GM23338 (cell line): ENCODE results near the gene NRCAM. TPM values are rescaled to one million over a fixed set of nuclear protein-coding genes. Genes with fewer than 3 reads are reported as not detected.

ENCODE experiments used
- ATAC-seq: fragments of 200-7000 bp; cut with Tn5 transposase; 3 replicates; pipeline ENCODE4 v1.9.1; 2020
- DNase-seq: peaks from one replicate; pipeline ENCODE4 v3.0.0-alpha.2; 2015; ENCODE audit warnings: low spot score
- H2AFZ ChIP-seq: fragments of 200-600 bp; sonication (generic); 2 replicates; pipeline ENCODE4 v1.8.0; 2016; ENCODE audit warnings: antibody characterized with exemption, mild to moderate bottlenecking, moderate library complexity
- H3F3A ChIP-seq: fragments of 200-600 bp; sonication (generic); replicated peaks from 2 replicates; pipeline ENCODE4 v1.8.0; 2017; ENCODE audit warnings: antibody characterized with exemption, mixed run types, low read depth
- H3K27ac ChIP-seq: fragments of 200-600 bp; sonication (generic); 2 replicates; pipeline ENCODE4 v1.6.1; 2016; ENCODE audit warnings: low read depth
- H3K27me3 ChIP-seq: fragments of 200-600 bp; sonication (generic); 2 replicates; pipeline ENCODE4 v1.8.0; 2016; ENCODE audit warnings: mild to moderate bottlenecking, mixed run types, moderate library complexity; ENCODE audit not compliant: insufficient read depth
- H3K36me3 ChIP-seq: fragments of 200-600 bp; sonication (generic); 2 replicates; pipeline ENCODE4 v1.8.0; 2016; ENCODE audit warnings: mild to moderate bottlenecking; ENCODE audit not compliant: insufficient read depth
- H3K4me1 ChIP-seq: fragments of 200-600 bp; sonication (generic); 2 replicates; pipeline ENCODE4 v1.8.0; 2016; ENCODE audit warnings: mild to moderate bottlenecking, moderate library complexity; ENCODE audit not compliant: insufficient read depth
- H3K4me2 ChIP-seq: fragments of 200-600 bp; sonication (generic); 2 replicates; pipeline ENCODE4 v1.7.1; 2017; ENCODE audit warnings: mixed run types
- H3K4me3 ChIP-seq: fragments of 200-600 bp; sonication (generic); 2 replicates; pipeline ENCODE4 v1.6.1; 2016; ENCODE audit warnings: mixed run types
- H3K79me2 ChIP-seq: fragments of 200-600 bp; sonication (generic); replicated peaks from 2 replicates; pipeline ENCODE4 v1.8.0; 2017; ENCODE audit warnings: mild to moderate bottlenecking; ENCODE audit not compliant: insufficient read depth
- H3K9me2 ChIP-seq: fragments of 200-600 bp; sonication (generic); 2 replicates; pipeline ENCODE4 v1.8.0; 2017; ENCODE audit not compliant: insufficient read depth
- H4K20me1 ChIP-seq: fragments of 200-600 bp; sonication (generic); replicated peaks from 2 replicates; pipeline ENCODE4 v1.8.0; 2017; ENCODE audit warnings: mild to moderate bottlenecking; ENCODE audit not compliant: insufficient read depth
- H3K27ac Mint-ChIP-seq: 2 replicates; pipeline ENCODE4 v1.8.0; 2020; ENCODE audit warnings: inconsistent platforms, mild to moderate bottlenecking, moderate library complexity, mixed read lengths
- H3K27me3 Mint-ChIP-seq: 3 replicates; pipeline ENCODE4 v1.8.0; 2022; ENCODE audit warnings: low read depth, mild to moderate bottlenecking, moderate library complexity, mixed read lengths, inconsistent platforms; ENCODE audit not compliant: insufficient read depth, poor library complexity
- H3K36me3 Mint-ChIP-seq: 3 replicates; pipeline ENCODE4 v1.8.0; 2021; ENCODE audit warnings: low read depth, mild to moderate bottlenecking, inconsistent platforms, moderate library complexity, mixed read lengths
- H3K4me1 Mint-ChIP-seq: 3 replicates; pipeline ENCODE4 v1.8.0; 2020; ENCODE audit warnings: mild to moderate bottlenecking, inconsistent platforms, mixed read lengths
- H3K4me3 Mint-ChIP-seq: 3 replicates; pipeline ENCODE4 v1.8.0; 2021; ENCODE audit warnings: moderate library complexity, mild to moderate bottlenecking, inconsistent platforms, mixed read lengths
- H3K9me3 Mint-ChIP-seq: 3 replicates; pipeline ENCODE4 v1.8.0; 2020; ENCODE audit warnings: moderate library complexity, mild to moderate bottlenecking, inconsistent platforms, mixed read lengths
- JUNB ChIP-seq: IDR thresholded peaks from one replicate; pipeline ENCODE4 v1.6.1; 2016; ENCODE audit warnings: antibody characterized with exemption; ENCODE audit not compliant: unreplicated experiment
- ZNF114 ChIP-seq: fragments of 250-450 bp; sonication (Bioruptor Pico); IDR thresholded peaks from 2 replicates; pipeline ENCODE4 v1.5.0; 2020; ENCODE audit warnings: mild to moderate bottlenecking, moderate library complexity
- ZNF331 ChIP-seq: fragments of 250-450 bp; sonication (Bioruptor Pico); IDR thresholded peaks from 2 replicates; pipeline ENCODE4 v1.5.0; 2020; ENCODE audit warnings: low read depth, mild to moderate bottlenecking, moderate library complexity
- polyA plus RNA-seq: library from polyadenylated mRNA; unstranded; fragments of >200 nt; fragmentation: Nextera tagmentation; extraction: Ambion mirVana; gene quantifications from 2 replicates; pipeline ENCODE4 v1.2.1, GENCODE V29; 2016
- total RNA-seq: library from RNA; depleted of rRNA; stranded (reverse); fragments of >200 nt; shearing (Covaris generic); gene quantifications from 2 replicates; pipeline ENCODE4 v1.2.3, GENCODE V29; 2014
- TF ChIP-seq, protein P1 (sequence below): fragments of 250-450 bp; sonication (Bioruptor Pico); IDR thresholded peaks from 2 replicates; pipeline ENCODE4 v1.5.0; 2020; ENCODE audit warnings: mild to moderate bottlenecking, moderate library complexity
- TF ChIP-seq, protein P2 (sequence below), 2 experiments: fragments of 200-600 bp in 1 of 2; sonication (generic) in 1 of 2; conservative IDR thresholded peaks; 2 replicates each; pipeline versions ENCODE4 v1.5.1 to v1.6.1; 2016 to 2017; ENCODE audit warnings: antibody characterized with exemption in 2 of 2, low read depth in 2 of 2, mild to moderate bottlenecking in 2 of 2, moderate library complexity in 1 of 2
- TF ChIP-seq, protein P3 (sequence below): IDR thresholded peaks from 2 replicates; pipeline ENCODE4 v1.6.1; 2016; ENCODE audit warnings: antibody characterized with exemption

NRCAM gene
- total and polyA plus RNA-seq, 2 experiments from 2014 or later: 2.5 to 6.8 TPM

GRCh38 chr7:108459922-108460551, 3.8 kb upstream of the NRCAM start:
- no peaks in the 10 kb centered on the region; the same call in 2 of the 3 replicates for H3K36me3 Mint-ChIP-seq
- H3K4me3 Mint-ChIP-seq: no peak overlapping the region
- Histone ChIP-seq H3K27me3 (peaks cover 35% of the 10 kb centered on the region), H3K4me2 (no peak overlapping the region), H3K4me1 (peaks cover 5% of the 10 kb centered on the region; the same call in 1 of the 2 replicates), H3K27ac (no peak overlapping the region), H4K20me1 (no peaks in the 10 kb centered on the region), H3K9me2 (no peaks in the 10 kb centered on the region), H3K79me2 (no peaks in the 10 kb centered on the region), H3K36me3 (no peaks in the 10 kb centered on the region), H3F3A (0 out of 2 replicates have a peak, but pooled peaks cover 2% of the 10 kb centered on the region), H2AFZ (no peak overlapping the region), H3K4me3 (no peak overlapping the region)
- TF ChIP-seq JUNB: no peak
- TF ChIP-seq ZNF331: no peak
- TF ChIP-seq, protein P1, sequence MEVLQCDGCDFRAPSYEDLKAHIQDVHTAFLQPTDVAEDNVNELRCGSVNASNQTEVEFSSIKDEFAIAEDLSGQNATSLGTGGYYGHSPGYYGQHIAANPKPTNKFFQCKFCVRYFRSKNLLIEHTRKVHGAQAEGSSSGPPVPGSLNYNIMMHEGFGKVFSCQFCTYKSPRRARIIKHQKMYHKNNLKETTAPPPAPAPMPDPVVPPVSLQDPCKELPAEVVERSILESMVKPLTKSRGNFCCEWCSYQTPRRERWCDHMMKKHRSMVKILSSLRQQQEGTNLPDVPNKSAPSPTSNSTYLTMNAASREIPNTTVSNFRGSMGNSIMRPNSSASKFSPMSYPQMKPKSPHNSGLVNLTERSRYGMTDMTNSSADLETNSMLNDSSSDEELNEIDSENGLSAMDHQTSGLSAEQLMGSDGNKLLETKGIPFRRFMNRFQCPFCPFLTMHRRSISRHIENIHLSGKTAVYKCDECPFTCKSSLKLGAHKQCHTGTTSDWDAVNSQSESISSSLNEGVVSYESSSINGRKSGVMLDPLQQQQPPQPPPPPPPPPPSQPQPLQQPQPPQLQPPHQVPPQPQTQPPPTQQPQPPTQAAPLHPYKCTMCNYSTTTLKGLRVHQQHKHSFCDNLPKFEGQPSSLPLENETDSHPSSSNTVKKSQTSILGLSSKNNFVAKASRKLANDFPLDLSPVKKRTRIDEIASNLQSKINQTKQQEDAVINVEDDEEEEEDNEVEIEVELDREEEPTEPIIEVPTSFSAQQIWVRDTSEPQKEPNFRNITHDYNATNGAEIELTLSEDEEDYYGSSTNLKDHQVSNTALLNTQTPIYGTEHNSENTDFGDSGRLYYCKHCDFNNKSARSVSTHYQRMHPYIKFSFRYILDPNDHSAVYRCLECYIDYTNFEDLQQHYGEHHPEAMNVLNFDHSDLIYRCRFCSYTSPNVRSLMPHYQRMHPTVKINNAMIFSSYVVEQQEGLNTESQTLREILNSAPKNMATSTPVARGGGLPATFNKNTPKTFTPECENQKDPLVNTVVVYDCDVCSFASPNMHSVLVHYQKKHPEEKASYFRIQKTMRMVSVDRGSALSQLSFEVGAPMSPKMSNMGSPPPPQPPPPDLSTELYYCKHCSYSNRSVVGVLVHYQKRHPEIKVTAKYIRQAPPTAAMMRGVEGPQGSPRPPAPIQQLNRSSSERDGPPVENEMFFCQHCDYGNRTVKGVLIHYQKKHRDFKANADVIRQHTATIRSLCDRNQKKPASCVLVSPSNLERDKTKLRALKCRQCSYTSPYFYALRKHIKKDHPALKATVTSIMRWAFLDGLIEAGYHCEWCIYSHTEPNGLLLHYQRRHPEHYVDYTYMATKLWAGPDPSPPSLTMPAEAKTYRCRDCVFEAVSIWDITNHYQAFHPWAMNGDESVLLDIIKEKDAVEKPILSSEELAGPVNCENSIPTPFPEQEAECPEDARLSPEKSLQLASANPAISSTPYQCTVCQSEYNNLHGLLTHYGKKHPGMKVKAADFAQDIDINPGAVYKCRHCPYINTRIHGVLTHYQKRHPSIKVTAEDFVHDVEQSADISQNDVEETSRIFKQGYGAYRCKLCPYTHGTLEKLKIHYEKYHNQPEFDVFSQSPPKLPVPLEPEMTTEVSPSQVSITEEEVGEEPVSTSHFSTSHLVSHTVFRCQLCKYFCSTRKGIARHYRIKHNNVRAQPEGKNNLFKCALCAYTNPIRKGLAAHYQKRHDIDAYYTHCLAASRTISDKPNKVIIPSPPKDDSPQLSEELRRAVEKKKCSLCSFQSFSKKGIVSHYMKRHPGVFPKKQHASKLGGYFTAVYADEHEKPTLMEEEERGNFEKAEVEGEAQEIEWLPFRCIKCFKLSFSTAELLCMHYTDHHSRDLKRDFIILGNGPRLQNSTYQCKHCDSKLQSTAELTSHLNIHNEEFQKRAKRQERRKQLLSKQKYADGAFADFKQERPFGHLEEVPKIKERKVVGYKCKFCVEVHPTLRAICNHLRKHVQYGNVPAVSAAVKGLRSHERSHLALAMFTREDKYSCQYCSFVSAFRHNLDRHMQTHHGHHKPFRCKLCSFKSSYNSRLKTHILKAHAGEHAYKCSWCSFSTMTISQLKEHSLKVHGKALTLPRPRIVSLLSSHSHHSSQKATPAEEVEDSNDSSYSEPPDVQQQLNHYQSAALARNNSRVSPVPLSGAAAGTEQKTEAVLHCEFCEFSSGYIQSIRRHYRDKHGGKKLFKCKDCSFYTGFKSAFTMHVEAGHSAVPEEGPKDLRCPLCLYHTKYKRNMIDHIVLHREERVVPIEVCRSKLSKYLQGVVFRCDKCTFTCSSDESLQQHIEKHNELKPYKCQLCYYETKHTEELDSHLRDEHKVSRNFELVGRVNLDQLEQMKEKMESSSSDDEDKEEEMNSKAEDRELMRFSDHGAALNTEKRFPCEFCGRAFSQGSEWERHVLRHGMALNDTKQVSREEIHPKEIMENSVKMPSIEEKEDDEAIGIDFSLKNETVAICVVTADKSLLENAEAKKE: no peak
- TF ChIP-seq, protein P2, sequence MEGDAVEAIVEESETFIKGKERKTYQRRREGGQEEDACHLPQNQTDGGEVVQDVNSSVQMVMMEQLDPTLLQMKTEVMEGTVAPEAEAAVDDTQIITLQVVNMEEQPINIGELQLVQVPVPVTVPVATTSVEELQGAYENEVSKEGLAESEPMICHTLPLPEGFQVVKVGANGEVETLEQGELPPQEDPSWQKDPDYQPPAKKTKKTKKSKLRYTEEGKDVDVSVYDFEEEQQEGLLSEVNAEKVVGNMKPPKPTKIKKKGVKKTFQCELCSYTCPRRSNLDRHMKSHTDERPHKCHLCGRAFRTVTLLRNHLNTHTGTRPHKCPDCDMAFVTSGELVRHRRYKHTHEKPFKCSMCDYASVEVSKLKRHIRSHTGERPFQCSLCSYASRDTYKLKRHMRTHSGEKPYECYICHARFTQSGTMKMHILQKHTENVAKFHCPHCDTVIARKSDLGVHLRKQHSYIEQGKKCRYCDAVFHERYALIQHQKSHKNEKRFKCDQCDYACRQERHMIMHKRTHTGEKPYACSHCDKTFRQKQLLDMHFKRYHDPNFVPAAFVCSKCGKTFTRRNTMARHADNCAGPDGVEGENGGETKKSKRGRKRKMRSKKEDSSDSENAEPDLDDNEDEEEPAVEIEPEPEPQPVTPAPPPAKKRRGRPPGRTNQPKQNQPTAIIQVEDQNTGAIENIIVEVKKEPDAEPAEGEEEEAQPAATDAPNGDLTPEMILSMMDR (conservative IDR thresholded peaks at IDR 0.05; ENCODE audit: low read depth in 2 of 2): peak; percentile 58 to 75
- TF ChIP-seq ZNF114 (CRISPR knock-in tag): no peak
- TF ChIP-seq, protein P3, sequence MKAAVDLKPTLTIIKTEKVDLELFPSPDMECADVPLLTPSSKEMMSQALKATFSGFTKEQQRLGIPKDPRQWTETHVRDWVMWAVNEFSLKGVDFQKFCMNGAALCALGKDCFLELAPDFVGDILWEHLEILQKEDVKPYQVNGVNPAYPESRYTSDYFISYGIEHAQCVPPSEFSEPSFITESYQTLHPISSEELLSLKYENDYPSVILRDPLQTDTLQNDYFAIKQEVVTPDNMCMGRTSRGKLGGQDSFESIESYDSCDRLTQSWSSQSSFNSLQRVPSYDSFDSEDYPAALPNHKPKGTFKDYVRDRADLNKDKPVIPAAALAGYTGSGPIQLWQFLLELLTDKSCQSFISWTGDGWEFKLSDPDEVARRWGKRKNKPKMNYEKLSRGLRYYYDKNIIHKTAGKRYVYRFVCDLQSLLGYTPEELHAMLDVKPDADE: no peak
- DNase-seq: peak; percentile 70
- peaks cover 19% of the 10 kb centered on the region for H3K4me1 Mint-ChIP-seq
- H3K27me3 Mint-ChIP-seq: peaks cover 25% of the 10 kb centered on the region
- H3K9me3 Mint-ChIP-seq: no peaks in the 10 kb centered on the region
- H3K27ac Mint-ChIP-seq: no peak overlapping the region
- ATAC-seq: no peak
